ENCODE measurements around the gene BBS2. TPM values are rescaled to one million over a fixed set of nuclear protein-coding genes. Genes with fewer than 3 reads are reported as not detected.

Gene BBS2
- total RNA-seq, 2 experiments from 2014 or later, result 13.9 to 18.3 TPM

DNA sequence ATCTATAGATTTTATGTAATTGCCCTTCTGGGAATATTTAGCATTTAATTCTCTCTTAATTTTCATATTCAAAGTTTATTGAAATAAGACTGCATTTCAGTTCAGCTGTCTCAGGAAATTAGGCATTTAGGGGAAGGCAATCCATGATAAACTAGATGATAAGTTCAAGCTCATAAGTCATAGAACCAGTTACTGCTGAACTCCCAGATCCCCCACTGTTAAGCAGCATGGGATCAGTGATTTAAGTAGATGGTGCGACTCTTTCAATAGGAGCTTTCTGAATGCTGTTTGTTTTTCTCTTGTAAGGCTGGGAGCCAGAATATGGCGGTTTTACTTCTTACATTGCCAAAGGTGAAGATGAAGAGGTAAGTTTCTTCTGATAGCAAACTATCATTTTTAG lies 44.6 kb downstream of the BBS2 start:
- Histone ChIP-seq H2AFZ (ENCODE audit: low read length) (no peak overlapping the region), H3K9me3 (ENCODE audit: low read length) (no peaks in the 10 kb centered on the region), H3K9me2 (ENCODE audit: insufficient read depth, low read length) (no peaks in the 10 kb centered on the region), H3K4me2 (ENCODE audit: low read length) (no peak overlapping the region), H3K4me3 (ENCODE audit: low read depth, low read length, poor library complexity, severe bottlenecking) (no peak overlapping the region), H3K27ac (ENCODE audit: low read depth, low read length, poor library complexity, severe bottlenecking) (no peak overlapping the region), H3K79me2 (ENCODE audit: insufficient read depth, low read depth, low read length) (no peaks in the 10 kb centered on the region), H3K4me1 (ENCODE audit: insufficient read depth, low read length, poor library complexity, severe bottlenecking) (no peaks in the 10 kb centered on the region), H4K20me1 (ENCODE audit: insufficient read depth, low read length) (no peaks in the 10 kb centered on the region), H3K36me3 (ENCODE audit: insufficient read depth, low read length) (peaks cover 99% of the 10 kb centered on the region)
- no peak for DNase-seq (ENCODE audit: low spot score)
- TF ChIP-seq, protein P1, sequence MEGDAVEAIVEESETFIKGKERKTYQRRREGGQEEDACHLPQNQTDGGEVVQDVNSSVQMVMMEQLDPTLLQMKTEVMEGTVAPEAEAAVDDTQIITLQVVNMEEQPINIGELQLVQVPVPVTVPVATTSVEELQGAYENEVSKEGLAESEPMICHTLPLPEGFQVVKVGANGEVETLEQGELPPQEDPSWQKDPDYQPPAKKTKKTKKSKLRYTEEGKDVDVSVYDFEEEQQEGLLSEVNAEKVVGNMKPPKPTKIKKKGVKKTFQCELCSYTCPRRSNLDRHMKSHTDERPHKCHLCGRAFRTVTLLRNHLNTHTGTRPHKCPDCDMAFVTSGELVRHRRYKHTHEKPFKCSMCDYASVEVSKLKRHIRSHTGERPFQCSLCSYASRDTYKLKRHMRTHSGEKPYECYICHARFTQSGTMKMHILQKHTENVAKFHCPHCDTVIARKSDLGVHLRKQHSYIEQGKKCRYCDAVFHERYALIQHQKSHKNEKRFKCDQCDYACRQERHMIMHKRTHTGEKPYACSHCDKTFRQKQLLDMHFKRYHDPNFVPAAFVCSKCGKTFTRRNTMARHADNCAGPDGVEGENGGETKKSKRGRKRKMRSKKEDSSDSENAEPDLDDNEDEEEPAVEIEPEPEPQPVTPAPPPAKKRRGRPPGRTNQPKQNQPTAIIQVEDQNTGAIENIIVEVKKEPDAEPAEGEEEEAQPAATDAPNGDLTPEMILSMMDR (conservative IDR thresholded peaks at IDR 0.05; ENCODE audit: low read length), result no peak
- TF ChIP-seq EZH2phosphoT487 (IDR thresholded peaks at IDR 0.05; ENCODE audit: borderline replicate concordance, low read depth, low read length), result no peak
- ChIA-PET POLR2A (no interaction called here), CTCF (ENCODE audit: unreplicated experiment) (no interaction called here)
- no TSS peak for BruUV-seq (replicated peaks)
- intact Hi-C loops (cut with micrococcal nuclease; ENCODE audit: unreplicated experiment), result no loop called here

DNA sequence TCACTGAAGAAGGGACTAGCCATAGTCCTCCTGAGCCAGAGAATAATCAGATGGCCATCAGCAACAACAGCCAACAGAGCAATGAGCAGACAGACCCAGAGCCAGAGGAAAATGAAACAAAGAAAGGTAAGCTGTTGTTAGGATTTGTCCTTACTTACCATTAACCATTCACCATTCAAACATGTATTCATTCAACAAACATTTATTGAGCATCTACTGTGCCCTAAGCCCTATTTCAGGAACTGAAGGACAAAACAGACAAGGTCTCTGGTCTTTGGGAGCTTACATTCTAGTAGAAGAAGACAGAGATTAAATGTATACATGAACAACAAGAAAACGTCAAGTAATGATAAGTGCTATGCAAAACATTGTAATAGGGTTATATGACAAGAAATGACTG lies 49.2 kb downstream of the BBS2 start:
- Histone ChIP-seq H3K9me2 (ENCODE audit: insufficient read depth, low read length) (no peaks in the 10 kb centered on the region), H3K4me3 (ENCODE audit: low read depth, low read length, poor library complexity, severe bottlenecking) (no peak overlapping the region), H3K9me3 (ENCODE audit: low read length) (no peaks in the 10 kb centered on the region), H3K27ac (ENCODE audit: low read depth, low read length, poor library complexity, severe bottlenecking) (no peak overlapping the region), H4K20me1 (ENCODE audit: insufficient read depth, low read length) (no peaks in the 10 kb centered on the region), H3K79me2 (ENCODE audit: insufficient read depth, low read depth, low read length) (no peaks in the 10 kb centered on the region), H3K4me1 (ENCODE audit: insufficient read depth, low read length, poor library complexity, severe bottlenecking) (no peaks in the 10 kb centered on the region), H2AFZ (ENCODE audit: low read length) (no peak overlapping the region), H3K36me3 (ENCODE audit: insufficient read depth, low read length) (peaks cover 98% of the 10 kb centered on the region), H3K4me2 (ENCODE audit: low read length) (no peak overlapping the region)
- POLR2A ChIA-PET, result interaction anchor here (0.6 kb wide), 1 partner anchor 21 kb away, joined by 4 read pairs; no protein-coding TSS in a partner anchor
- BruUV-seq (replicated peaks), result no TSS peak
- intact Hi-C loops (cut with micrococcal nuclease; ENCODE audit: unreplicated experiment), result no loop called here
- DNase-seq (ENCODE audit: low spot score), result no peak
- CTCF ChIA-PET (ENCODE audit: unreplicated experiment), result interaction anchor here (0.8 kb wide), 1 partner anchor 10 kb away, joined by 3 read pairs; no protein-coding TSS in a partner anchor
- TF ChIP-seq, protein P1 (conservative IDR thresholded peaks at IDR 0.05; ENCODE audit: low read length), result no peak
- no peak for TF ChIP-seq EZH2phosphoT487 (IDR thresholded peaks at IDR 0.05; ENCODE audit: borderline replicate concordance, low read depth, low read length)

DNA sequence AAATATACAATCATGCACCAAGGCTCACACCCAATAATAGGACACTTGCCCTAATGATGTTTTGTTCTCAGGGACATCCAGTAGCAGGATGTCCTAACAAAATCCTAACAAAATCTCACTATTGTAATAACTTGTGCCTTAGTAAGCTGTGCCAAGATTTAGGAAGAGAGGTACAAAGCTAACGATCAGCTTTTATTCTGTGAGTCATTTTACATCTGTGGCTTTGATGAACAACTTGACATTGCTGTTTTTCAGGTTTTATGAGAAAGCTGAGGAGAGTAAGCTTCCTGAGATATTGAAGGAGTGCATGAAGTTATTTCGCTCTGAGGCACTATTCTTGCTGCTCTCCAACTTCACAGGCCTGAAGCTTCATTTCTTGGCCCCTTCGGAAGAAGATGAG lies 49.6 kb downstream of the BBS2 start:
- Histone ChIP-seq H3K9me3 (ENCODE audit: low read length) (no peaks in the 10 kb centered on the region), H3K36me3 (ENCODE audit: insufficient read depth, low read length) (peaks cover 98% of the 10 kb centered on the region), H4K20me1 (ENCODE audit: insufficient read depth, low read length) (no peaks in the 10 kb centered on the region), H3K4me3 (ENCODE audit: low read depth, low read length, poor library complexity, severe bottlenecking) (no peak overlapping the region), H3K4me1 (ENCODE audit: insufficient read depth, low read length, poor library complexity, severe bottlenecking) (no peaks in the 10 kb centered on the region), H2AFZ (ENCODE audit: low read length) (no peak overlapping the region), H3K27ac (ENCODE audit: low read depth, low read length, poor library complexity, severe bottlenecking) (no peak overlapping the region), H3K9me2 (ENCODE audit: insufficient read depth, low read length) (no peaks in the 10 kb centered on the region), H3K4me2 (ENCODE audit: low read length) (no peak overlapping the region), H3K79me2 (ENCODE audit: insufficient read depth, low read depth, low read length) (no peaks in the 10 kb centered on the region)
- ChIA-PET POLR2A (interaction anchor here (0.6 kb wide), 1 partner anchor 1890 kb away, joined by 3 read pairs; no protein-coding TSS in a partner anchor), CTCF (ENCODE audit: unreplicated experiment) (interaction anchor here (0.8 kb wide), 1 partner anchor 10 kb away, joined by 3 read pairs; no protein-coding TSS in a partner anchor)
- no TSS peak for BruUV-seq (replicated peaks)
- TF ChIP-seq EZH2phosphoT487 (IDR thresholded peaks at IDR 0.05; ENCODE audit: borderline replicate concordance, low read depth, low read length), result no peak
- TF ChIP-seq, protein P1 (conservative IDR thresholded peaks at IDR 0.05; ENCODE audit: low read length), result no peak
- DNase-seq (ENCODE audit: low spot score), result no peak
- intact Hi-C loops (cut with micrococcal nuclease; ENCODE audit: unreplicated experiment), result no loop called here
